Left ventricle myocardium inferior (tissue), 1 donor: Measurements from ENCODE around the gene JAKMIP2. TPM values are rescaled to one million over a fixed set of nuclear protein-coding genes. Genes with fewer than 3 reads are reported as not detected.
"Not testable (repeated sequence)": the region's sequence is repeated elsewhere in the genome, so short reads cannot be mapped to it uniquely, and the experiment has no call there.

Source experiments
- DNase-seq: peaks from one replicate; pipeline ENCODE4 v3.0.0-alpha.2; 2020
- H3K27ac ChIP-seq: fragments of 200-600 bp; replicated peaks from 2 replicates; pipeline ENCODE4 v1.8.0; 2021
- H3K27me3 ChIP-seq: fragments of 200-600 bp; 2 replicates; pipeline ENCODE4 v1.8.0; 2021; ENCODE audit warnings: low read depth
- H3K36me3 ChIP-seq: fragments of 200-600 bp; 2 replicates; pipeline ENCODE4 v1.8.0; 2021
- H3K4me1 ChIP-seq: fragments of 200-600 bp; 2 replicates; pipeline ENCODE4 v1.8.0; 2021
- H3K4me3 ChIP-seq: fragments of 200-600 bp; 2 replicates; pipeline ENCODE4 v1.8.0; 2021; ENCODE audit warnings: mild to moderate bottlenecking, moderate library complexity
- H3K9me3 ChIP-seq: fragments of 200-600 bp; replicated peaks from 2 replicates; pipeline ENCODE4 v1.8.0; 2021
- CTCF ChIP-seq: fragments of 200-600 bp; IDR thresholded peaks from 2 replicates; pipeline ENCODE4 v1.8.0; 2021; ENCODE audit warnings: antibody characterized with exemption, mild to moderate bottlenecking, borderline replicate concordance
- intact Hi-C: fragments of 100-400 bp; cut with micrococcal nuclease; formaldehyde crosslinking; loops from one replicate; pipeline ENCODE4 v1.11.0; 2022
- total RNA-seq: library from RNA; stranded (reverse); fragmentation: NEBNext Ultra II Directional; extraction: Animal tissue kit (Norgen Biotek cat#: 25700); gene quantifications from one replicate; pipeline ENCODE4 v1.2.1, GENCODE V29; 2021
- donor health status: DM: no; HTN: yes; CAD: no; lungs with severe emphysema.

Gene JAKMIP2
- total RNA-seq, 1 donor from 2014 or later = 0.41 TPM

GRCh38 chr5:147809830-147810666 is 27.5 kb upstream of the JAKMIP2 start:
- H3K27me3 ChIP-seq = peaks cover 17% of the 10 kb centered on the region
- no peak overlapping the region for H3K4me3 ChIP-seq
- no peaks in the 10 kb centered on the region for H3K36me3 ChIP-seq
- peaks cover 2% of the 10 kb centered on the region for H3K9me3 ChIP-seq
- no peak overlapping the region for H3K27ac ChIP-seq
- H3K4me1 ChIP-seq = no peaks in the 10 kb centered on the region
- no peak for TF ChIP-seq CTCF
- intact Hi-C loops = no loop called here
- DNase-seq = no peak

GRCh38 chr5:147805030-147805454 is 22.5 kb upstream of the JAKMIP2 start:
- intact Hi-C loops = no loop called here
- TF ChIP-seq CTCF = no peak
- no peak overlapping the region for H3K4me3 ChIP-seq
- no peaks in the 10 kb centered on the region for H3K9me3 ChIP-seq
- DNase-seq = no peak
- H3K27ac ChIP-seq = no peak overlapping the region
- H3K36me3 ChIP-seq = no peaks in the 10 kb centered on the region
- H3K4me1 ChIP-seq = no peaks in the 10 kb centered on the region
- H3K27me3 ChIP-seq = peaks cover 37% of the 10 kb centered on the region

- Histone ChIP-seq H3K27ac (no peak overlapping the region), H3K4me3 (no peak overlapping the region), H3K9me3 (no peaks in the 10 kb centered on the region), H3K36me3 (no peaks in the 10 kb centered on the region), H3K4me1 (no peaks in the 10 kb centered on the region), H3K27me3 (peaks cover 43% of the 10 kb centered on the region)
- no peak for TF ChIP-seq CTCF
- intact Hi-C loops = no loop called here
- no peak for DNase-seq
These were observed 21.8 kb upstream of the JAKMIP2 start for GRCh38 chr5:147804334-147804733.

GRCh38 chr5:147803926-147804325 is 21.4 kb upstream of the JAKMIP2 start:
- H3K36me3 ChIP-seq = no peaks in the 10 kb centered on the region
- no peak for TF ChIP-seq CTCF
- no peaks in the 10 kb centered on the region for H3K4me1 ChIP-seq
- intact Hi-C loops = no loop called here
- H3K9me3 ChIP-seq = no peaks in the 10 kb centered on the region
- no peak overlapping the region for H3K4me3 ChIP-seq
- peaks cover 48% of the 10 kb centered on the region for H3K27me3 ChIP-seq
- no peak overlapping the region for H3K27ac ChIP-seq
- DNase-seq = no peak

GRCh38 chr5:147803161-147803560 is 20.6 kb upstream of the JAKMIP2 start:
- H3K9me3 ChIP-seq, DNase-seq, intact Hi-C loops, H3K36me3 ChIP-seq, H3K4me1 ChIP-seq, H3K27ac ChIP-seq, H3K4me3 ChIP-seq: not testable (repeated sequence)
- peaks cover 48% of the 10 kb centered on the region for H3K27me3 ChIP-seq

- H3K9me3 ChIP-seq = no peaks in the 10 kb centered on the region
- peaks cover 35% of the 10 kb centered on the region for H3K27me3 ChIP-seq
- no peak for TF ChIP-seq CTCF
These were observed 18.9 kb upstream of the JAKMIP2 start for GRCh38 chr5:147801461-147801860.

More at GRCh38 chr5:147801461-147801860, 18.9 kb upstream of the JAKMIP2 start:
- Histone ChIP-seq H3K4me1 (no peaks in the 10 kb centered on the region), H3K27ac (no peak overlapping the region), H3K4me3 (no peak overlapping the region), H3K36me3 (no peaks in the 10 kb centered on the region)
- no peak for DNase-seq
- intact Hi-C loops = no loop called here
